Stimulated activated naive CD8-positive, alpha-beta T cell treated with anti-CD3 and anti-CD28 coated beads, Interleukin-15, Interleukin-2, amounts not matched to agents 100 U/mL and 50 U/mL, for 24 hours (primary cell): ENCODE results near the gene TAB3.

Experiments used
- ATAC-seq: fragments of 150-1000 bp; cut with Tn5 transposase; one replicate; pipeline ENCODE4 v1.10.0; 2021
- DNase-seq: peaks from one replicate; pipeline ENCODE4 v3.0.0; 2021

TAB3 gene

DNA sequence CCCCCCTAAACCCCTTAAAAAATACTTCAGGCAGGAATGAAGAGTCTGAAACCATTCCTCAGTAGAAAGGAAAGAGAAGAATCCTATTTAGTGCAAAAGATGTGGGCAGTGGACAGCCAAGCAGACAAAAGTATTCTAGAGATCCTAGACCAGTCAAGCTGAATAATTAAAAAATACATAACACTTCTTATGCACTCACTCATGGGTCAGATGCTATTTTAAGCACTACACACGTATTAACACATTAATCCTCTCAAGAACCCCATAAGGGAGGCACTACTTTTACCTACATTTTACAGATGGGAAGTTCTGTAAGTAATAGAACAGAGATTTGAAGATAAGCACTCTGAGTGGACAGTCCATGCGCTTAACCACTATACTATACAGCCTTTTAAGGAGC, 5.9 kb downstream of the TAB3 start:
- DNase-seq (no peak), ATAC-seq (no peak)

DNA sequence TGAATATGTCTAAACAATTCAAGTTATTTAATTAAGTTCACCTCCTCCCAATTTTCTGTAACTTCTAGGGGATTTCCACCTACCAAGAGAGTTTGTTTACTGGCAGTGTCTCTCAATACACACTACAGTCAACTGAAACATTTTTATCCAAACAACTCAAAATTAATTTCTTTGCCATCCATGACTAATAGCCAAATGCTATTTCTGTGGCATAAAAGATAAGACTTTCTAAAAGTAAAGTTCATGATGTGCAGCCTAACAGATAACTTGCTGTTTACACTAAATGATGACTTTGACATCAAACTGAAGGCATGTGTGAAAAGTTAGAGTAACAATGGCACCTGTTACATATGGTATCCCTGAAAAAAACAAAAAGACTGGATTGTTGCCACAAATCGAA, 7.3 kb downstream of the TAB3 start:
- DNase-seq: no peak
- no peak for ATAC-seq

DNA sequence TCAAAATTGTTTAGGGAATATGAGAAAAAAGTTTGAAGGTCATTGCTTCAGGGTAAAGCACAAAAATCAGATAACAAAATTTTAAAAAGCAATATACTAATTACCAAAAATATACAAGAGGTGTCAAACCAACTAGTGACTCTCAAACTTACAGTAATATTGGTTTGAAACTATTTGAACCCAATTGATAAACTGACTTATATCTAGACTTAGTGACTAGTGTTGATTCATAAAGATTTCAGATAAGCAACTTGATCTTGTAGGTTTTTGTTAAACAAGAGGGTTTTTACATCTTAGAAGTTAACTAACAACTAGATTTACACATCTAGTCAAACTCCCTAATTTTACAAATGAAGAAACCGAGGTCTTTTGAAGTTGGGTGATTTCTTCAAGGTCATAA, 7.7 kb downstream of the TAB3 start:
- no peak for ATAC-seq
- no peak for DNase-seq

DNA sequence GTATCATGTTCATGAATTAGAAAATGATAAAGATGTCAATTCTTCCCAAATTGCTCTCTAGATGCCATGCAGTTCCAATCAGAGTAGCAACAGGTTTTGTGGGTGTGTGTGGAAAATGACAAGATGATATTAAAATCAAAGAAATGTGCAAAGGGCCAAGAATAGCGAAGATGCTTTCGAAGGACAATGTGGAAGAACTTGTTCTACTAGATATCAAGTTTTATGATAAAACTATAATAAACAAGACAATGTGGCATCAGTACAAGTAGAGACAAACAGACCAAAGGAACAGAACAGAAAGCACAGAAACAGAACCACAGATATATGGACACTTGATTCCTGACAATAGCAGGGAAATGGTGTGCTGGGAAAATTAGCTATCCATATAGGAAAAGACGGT, 9.0 kb downstream of the TAB3 start:
- DNase-seq (no peak), ATAC-seq (no peak)

DNA sequence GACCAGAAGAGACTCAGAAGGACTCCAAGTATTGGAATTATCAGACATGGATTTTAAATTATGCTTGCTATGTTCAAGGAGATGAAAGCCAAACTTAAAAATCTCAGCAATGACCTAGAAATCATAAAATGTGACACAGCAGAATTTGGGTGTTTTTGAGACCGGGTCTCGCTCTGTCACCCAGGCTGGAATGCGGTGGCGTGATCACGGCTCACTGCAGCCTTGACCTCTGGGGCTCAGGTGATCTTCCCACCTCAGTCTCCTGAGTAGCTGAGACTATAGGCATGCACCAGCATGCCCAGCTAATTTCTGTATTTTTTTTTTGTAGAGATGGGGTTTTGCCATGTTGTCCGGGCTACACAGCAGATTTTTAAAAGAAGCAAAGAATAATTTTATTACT, 12.7 kb downstream of the TAB3 start:
- no peak for ATAC-seq
- no peak for DNase-seq

DNA sequence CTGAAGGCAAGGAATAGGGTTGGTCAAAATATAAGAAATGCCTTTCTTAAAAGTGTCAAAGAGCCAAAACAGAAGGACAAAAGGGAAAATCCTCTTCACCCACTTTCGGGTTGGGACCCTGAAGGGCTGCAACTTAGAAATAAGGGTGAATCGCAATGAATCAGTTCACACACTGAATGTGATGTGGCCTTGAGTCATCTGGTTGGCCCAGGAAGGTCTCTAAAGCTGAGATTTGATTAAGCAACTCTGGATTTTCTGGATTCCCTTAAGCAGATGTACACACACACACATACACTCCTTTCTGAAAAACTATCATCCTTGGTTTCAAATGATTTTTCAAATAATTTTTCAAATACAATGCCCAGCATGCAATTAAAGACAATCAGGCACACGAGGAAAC, 13.1 kb downstream of the TAB3 start:
- DNase-seq (no peak), ATAC-seq (peak; percentile 80)

DNA sequence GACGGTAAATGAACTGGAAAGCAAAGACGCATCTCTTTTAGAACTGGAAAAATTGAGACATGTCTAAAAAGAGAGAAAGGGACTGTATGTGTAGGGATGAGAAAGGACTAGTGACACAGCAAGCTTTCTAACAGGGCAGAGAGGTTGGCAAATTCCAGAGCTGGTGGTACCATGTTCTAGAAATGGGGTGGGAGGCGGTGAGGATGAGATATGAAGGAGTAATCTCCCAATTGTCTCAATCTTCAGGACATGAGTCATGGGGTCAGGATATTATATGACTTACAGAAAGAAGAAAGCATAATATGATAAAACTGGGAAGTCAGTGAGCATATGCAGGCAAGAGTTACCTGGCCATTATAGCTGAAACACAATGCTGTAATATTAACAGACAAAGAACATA, 14.2 kb downstream of the TAB3 start:
- DNase-seq: no peak

DNA sequence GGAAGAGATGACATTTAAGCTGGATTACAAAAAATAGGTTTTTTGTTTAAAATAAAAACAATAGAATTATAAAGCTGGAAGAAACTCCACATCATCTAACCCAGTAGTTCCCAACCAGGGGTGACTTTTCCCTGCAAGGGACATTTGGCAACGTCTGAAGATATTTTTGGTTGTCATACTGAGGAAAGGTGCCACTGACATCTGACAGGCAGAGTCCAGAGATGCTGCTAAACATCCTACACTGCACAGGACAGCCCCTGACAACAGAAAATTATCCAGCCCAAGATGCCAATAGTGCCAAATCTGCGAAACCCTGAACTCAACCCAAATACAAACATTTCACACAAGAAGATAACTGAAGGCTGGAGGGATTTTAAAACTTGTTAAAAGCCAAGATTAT, 18.5 kb downstream of the TAB3 start:
- DNase-seq: no peak
- ATAC-seq: no peak

More for the DNA sequence above, 14.2 kb downstream of the TAB3 start:
- ATAC-seq: no peak

DNA sequence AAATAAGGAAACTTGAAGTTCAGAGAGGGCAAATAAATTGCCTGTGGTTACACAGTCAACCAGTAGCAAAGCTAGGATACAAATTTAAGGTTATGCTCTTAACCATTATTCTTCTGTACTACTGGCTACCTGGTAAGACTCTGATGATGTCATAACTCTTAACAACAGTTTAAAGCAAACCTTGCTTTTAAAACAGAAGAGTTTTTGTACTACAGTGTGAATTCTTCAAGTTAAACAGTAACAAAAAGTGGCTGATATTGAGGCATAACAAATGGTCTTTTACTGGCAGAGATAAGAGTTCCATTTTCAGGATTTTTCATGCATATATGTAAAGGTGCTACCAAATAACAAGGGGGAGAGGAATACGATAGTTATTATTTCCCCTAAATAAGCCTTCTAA, 23.4 kb downstream of the TAB3 start:
- no peak for DNase-seq
- no peak for ATAC-seq

DNA sequence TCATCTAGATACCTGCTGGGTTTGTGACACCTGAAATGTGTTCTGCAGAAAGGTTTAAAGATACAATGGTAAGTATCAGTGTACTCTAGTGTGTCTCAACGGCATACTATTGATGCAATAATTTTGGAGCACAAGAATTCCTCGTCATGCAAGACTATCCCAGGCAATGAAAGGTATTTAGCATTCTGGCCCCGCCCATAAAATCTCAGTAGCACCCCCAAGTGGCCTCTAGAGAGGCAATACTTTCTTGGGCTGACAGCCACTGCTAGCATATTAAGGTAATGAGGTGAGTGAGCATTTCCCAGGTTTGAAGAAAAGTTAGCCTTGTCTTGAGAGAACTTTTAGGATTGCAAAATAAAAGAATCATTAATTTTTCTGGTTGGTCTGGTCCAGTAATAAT, 24.0 kb downstream of the TAB3 start:
- peak; percentile 49 for ATAC-seq
- DNase-seq: peak; percentile 16

DNA sequence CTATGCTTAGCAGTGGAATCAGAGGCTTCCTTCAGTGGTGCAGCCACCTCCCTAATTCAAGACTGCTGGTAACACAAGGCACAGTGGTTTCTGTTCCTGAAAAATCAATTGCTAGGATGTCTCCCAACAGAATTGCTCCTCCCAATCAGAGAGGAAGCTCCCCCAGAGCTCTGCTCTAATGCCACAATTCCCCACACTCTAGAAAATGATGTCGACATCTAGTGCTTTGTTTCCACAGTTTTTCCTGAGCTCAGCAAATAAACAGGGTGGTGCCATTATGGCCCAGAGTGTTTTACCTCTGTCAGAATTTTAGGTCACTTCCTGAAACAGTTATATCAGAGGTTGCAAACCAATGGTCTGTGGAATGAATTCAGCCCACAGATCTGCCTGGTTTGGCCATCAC, 24.7 kb downstream of the TAB3 start:
- ATAC-seq: no peak
- DNase-seq: no peak

DNA sequence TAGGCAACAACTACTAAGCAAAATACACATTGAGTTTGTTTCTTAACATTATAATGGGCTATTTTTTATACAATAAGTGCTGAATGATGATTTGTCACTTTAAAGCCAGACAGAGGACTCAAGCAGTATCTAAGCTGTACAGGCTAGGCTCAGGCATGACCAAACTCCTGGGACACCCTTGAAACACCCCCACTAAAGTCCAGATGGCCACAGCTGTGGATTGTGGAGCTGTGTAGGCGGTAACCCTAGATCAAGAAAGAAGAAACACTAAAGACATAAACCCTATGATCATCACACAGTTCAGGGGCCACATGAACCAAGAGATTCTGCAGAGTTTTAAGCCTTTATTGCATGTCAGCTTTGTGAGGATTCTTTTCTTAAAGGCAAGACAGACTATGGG, 25.1 kb downstream of the TAB3 start:
- ATAC-seq: no peak

DNA sequence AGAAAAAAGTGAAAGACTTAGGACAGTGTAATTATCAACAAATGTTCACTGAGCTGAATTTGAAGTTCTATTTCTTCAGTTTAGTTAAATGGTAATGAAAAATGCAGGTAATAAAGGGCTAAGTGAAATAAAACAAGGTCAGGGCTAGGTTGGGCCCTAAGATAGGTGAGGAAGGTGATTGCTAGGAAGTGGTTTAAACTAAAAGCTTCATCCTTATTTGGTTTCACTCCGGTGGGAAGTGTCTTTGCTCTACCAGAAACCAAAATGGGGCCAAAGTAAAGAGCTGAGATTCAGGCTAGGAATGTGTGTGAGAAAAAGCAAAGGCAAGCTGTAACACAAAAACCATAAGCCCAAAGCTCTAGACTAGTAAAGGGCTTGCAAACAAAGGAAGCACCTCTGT, 31.0 kb downstream of the TAB3 start:
- DNase-seq (no peak), ATAC-seq (no peak)

More for the DNA sequence above, 25.1 kb downstream of the TAB3 start:
- no peak for DNase-seq

DNA sequence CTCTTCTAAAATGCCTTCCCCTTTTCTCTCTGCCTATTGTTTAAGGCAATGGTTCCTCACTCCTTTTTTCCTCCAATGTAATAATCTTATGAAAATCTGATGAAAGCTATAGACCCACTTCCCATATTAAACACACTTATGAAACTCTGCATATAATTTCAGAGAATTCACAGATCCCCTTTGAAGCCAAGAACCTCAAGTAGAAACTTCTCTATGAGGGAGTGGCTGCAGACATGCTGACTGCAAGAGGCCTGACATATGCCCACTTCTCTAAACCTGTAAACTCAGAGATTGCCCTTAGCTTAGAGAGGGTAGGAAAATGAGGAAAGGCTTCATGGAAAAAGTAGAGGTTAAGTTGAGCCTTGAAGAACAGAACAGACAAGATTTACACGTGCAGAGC, 37.6 kb downstream of the TAB3 start:
- DNase-seq (no peak), ATAC-seq (no peak)

DNA sequence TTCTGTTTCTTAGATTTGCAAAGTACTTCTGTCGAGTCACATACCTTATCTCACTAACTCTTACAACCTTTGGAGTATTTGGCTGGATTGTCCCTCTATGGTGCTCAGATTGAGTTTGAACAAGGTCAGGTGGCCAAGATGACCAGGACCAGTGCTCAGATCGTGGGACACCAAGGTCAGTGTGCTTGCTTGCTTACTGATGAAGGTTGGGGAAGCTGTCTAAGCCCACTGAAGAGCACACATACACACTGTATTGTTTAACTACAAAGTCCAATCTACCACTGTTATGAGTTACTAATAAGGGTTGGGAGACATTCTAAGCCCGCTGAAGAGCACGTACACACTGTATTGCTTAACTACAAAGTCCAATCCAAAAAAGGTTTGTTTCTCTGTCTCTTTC, 53.7 kb downstream of the TAB3 start:
- DNase-seq (no peak), ATAC-seq (no peak)

DNA sequence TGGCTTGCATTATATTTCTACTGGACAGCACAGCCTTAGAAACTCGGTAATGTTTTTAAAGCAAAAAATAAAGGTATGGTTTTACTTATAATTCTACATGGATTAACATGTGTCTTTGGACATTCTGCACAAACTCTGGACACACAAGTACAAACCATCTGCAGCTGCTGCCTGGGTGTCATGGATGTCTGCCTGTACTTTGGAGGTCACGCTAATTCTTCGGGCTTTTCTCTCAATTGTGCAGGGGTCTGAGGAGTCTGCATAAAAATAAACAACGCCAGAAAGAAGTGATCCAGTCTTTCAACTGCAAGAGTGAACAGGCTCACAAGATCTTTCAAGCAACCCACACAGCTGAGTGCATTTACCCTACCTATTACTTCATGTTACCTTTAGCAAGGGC, 55.2 kb downstream of the TAB3 start:
- no peak for ATAC-seq
- DNase-seq: no peak

DNA sequence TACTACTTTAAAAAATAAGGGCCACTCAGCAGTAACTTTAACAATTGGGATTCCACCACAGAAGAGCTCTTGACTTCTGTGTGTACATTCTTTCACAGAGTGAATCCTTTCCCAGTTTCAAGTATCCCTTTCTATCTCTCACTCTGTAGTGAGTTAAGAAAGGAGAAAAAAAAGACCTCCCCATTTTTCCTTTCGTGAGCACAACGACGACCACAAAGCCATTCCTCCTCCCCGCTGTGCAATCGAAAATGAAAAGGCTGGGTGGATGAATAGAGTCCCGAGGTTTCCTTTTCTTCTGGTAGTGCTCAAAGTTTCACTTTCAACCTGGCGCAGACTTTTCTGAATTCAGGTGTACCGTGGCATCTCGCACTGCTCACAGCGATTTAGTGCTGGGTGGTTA, 58.0 kb downstream of the TAB3 start:
- DNase-seq (peak; percentile 15), ATAC-seq (peak; percentile 82)

DNA sequence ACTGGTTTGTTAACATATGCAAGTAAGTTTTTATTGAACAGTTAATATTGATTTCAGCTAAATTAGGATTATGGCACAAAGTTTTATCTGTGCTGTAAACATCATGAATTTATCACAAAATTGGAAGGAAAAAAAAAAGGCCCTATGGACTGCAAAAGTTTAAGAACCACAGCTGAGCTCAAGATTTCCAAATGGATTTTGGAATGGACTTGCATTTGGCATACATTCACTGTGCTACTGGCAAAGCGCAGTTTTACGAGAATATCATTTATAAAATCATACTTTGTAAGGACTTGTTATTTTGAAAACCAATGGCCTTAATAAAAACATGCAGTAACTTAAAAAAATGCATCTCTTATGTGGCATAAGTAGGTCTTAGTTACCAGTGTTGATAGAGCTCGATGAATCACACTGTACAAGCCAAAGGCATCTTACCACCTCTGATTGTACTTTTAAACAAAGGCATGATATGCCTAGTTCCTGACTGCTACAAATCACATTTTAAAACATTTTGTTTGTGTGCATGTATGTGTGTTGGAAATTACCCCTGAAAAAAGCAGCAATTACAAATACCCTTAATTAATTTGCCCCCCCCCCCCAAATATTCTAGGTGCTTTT, 58.6 kb downstream of the TAB3 start:
- no peak for DNase-seq
- peak; percentile 54 for ATAC-seq

DNA sequence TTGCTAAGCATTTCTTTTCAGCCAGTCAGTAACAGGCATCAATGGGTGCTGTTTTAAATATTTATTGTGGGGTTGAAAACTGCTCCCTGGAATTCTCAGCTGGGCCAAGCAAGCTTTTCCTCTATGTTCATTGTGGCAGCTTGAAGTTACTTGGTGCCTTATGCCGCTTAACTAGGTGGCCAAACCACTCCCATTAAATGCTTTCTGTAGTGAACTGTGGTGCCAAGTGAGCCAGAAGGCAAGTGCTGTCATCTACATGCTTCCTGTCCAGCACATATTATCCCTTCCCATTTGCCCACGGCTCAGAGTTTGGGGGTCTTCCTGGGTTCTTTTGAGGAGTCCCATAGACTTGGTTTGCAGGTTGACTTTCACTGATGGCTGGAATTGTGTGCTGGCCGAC, 64.8 kb downstream of the TAB3 start:
- DNase-seq: no peak
- no peak for ATAC-seq

DNA sequence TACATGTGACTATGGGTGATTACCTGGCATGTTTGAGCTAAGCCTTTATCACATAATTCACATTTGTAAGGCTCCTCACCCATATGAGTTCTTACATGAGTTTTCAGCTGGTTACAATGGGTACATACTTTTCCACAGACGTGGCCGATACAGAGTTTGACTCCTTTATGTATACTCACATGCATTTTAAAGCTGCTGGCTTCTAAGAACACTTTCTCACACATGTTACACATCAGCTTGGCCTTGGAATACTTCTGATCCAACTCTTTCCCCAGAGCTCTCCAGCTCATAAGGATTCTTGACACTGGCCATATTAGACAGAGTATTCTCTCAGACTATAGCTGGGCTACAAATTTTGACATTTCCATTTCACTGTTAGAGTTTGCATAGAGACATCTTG, 66.3 kb downstream of the TAB3 start:
- ATAC-seq (no peak), DNase-seq (no peak)

DNA sequence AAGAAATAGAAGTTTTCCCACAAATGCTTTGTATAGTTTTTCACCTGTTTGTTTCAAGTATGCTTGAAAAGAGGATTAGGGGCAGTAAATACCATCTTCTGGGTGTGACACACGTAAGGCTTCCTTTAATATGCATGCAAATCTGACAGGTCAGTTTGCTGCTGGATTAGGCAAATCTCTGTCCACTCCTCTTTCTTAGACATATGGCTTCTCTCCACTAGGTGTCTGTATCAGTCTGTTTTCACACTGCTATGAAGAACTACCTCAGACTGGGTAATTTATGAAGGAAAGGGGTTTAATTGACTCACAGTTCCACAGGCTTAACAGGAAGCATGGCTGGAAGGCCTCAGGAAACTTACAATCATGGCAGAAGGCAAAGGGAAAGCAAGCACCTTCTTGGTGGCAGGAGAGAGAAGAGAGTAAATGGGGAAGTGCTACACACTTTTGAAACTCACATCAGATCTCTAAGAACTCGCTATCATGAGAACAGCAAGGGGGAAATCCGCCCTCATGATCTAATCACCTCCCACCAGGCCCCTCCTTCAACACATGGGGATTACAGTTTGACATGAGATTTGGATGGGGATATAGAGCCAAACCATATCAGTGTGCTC, 66.9 kb downstream of the TAB3 start:
- ATAC-seq (no peak), DNase-seq (no peak)

DNA sequence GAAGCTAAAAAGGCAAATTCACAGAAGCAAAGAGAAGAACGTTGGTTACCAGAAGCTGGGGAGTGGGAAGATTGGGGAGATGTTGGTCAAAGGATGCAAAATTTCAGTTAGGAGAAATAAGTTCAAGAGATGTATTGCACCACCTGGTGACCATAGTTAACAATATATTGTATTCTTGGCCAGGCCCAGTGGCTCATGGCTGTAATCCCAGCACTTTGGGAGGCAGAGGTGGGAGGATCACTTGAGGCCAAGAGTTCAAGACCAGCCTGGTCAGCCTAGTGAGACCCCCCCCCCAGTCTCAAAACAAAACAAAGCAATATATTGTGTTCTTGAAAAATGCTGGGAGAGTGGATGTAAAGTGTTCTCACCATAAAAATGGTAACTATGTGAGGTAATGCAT, 67.9 kb downstream of the TAB3 start:
- ATAC-seq (no peak), DNase-seq (no peak)

DNA sequence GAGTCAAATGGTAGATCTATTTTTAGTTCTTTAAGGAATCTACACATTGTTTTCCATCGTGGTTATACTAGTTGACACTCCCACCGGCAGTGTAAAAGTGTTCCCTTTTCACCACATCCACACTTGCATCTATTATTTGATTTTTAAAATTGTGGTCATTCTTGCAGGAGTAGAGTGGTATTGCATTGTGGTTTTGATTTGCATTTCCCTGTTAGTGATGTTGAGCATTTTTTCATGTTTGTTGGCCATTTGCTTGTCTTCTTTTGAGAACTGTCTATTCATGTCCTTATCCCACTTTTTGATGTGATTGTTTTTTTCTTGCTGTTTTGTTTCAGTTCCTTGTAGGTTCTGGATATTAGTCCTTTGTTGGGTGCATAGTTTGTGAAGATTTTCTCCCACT, 70.0 kb downstream of the TAB3 start:
- no peak for ATAC-seq
- no peak for DNase-seq

DNA sequence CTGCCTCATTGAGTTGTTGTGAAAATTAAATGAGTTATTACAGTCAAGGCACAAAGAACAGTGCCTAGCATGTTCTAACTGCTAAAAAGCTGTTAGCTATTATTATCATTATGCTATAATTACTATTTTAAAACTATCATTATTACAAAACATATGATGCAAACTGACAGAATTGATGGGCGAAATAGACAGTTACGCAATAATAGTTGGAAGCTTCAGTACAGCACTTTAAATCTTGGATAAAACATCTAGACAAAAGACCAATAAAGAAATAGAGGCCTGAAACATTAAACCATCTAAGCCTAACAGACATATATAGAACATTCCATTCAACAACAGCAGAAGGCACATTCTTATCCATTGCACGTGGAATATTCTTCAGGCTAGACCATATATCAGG, 73.0 kb downstream of the TAB3 start:
- ATAC-seq (no peak), DNase-seq (no peak)

DNA sequence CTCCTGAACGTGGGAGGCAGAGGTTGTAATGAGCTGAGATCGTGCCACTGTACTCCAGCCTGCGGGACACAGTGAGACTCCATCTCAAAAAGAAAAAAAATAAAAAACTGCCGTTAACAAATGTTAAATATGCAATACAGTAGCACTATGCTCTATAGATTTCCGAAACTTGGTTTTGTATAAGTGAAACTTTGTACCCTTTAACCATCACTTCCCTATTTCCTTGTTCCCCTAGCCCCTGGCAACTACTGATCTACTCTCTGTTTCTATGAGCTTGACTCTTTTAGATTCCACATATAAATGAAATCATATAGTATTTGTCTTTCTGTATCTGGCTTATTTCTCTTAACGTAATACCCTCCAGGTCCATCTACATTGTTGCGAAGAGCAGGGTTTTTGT, 74.1 kb downstream of the TAB3 start:
- ATAC-seq (no peak), DNase-seq (no peak)
